GM12891 (cell line): ENCODE data around the gene TESK2.

ENCODE experiments used
- POLR2A ChIP-seq: IDR thresholded peaks from 2 replicates; pipeline ENCODE4 v1.6.1; 2011; ENCODE audit warnings: low read depth, low read length, control low read depth
- POLR2AphosphoS5 ChIP-seq: IDR thresholded peaks from 2 replicates; pipeline ENCODE4 v1.6.1; 2011; ENCODE audit warnings: low read depth, low read length, control low read depth
- TAF1 ChIP-seq: IDR thresholded peaks from 2 replicates; pipeline ENCODE4 v1.6.1; 2011; ENCODE audit warnings: low read depth, low read length, control low read depth

DNA sequence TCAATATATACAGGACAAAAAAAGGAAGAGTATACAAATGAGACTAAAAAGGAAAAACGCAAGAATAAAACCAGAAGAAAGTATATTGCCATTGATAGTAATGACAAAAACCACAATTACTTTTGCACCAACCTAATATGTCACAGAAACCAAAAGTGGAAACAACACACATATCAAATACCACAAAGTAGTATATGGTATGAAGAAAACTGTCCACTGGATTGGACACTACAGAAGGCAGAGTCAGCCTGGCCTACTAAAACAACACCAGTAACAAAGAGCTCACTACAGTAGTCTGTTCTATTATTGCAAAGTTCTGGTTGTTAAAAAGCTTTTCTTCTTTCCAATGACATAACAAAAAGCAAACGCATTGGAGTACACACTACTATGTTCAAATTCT is 17.7 kb downstream of the TESK2 start:
- TF ChIP-seq TAF1, result no peak
- TF ChIP-seq POLR2AphosphoS5, result no peak
- no peak for TF ChIP-seq POLR2A
